D721Med (cell line): ENCODE measurements around the gene MAP3K8.

Experiments used
- DNase-seq: peaks from one replicate; pipeline ENCODE4 v3.0.0; 2011; ENCODE audit warnings: low spot score; ENCODE audit not compliant: insufficient read length
- FAIRE-seq: peaks from 2 replicates; lab custom pipeline; 2011; peaks lifted over from hg19 to GRCh38; lab: Jason Lieb, UNC
- TF ChIP-seq, protein P1 (sequence below): IDR thresholded peaks from 2 replicates; pipeline ENCODE4 v1.5.1; 2012; ENCODE audit warnings: mild to moderate bottlenecking, control low read depth; ENCODE audit not compliant: insufficient read depth; ENCODE audit errors: missing control alignments

The MAP3K8 gene

DNA sequence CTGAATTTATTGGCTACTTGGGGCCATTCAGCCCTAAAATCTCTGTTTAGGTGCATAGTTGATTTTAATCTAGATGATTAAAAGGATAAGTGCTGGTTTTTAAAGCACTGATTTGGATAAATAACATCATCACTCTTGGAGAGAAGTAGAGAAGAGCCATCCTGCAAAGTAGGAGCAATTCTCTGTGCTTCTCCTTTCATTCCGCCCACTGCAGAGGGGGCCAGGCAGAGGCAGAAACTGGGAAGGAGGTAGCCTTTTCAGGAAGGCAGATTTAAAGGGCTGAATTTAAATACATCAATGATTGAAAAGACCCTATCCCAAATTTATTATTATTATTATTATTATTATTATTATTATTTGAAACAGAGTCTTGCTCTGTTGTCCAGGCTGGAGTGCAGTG is 14.1 kb downstream of the MAP3K8 start:
- DNase-seq (no peak), FAIRE-seq (no peak)
- TF ChIP-seq, protein P1, sequence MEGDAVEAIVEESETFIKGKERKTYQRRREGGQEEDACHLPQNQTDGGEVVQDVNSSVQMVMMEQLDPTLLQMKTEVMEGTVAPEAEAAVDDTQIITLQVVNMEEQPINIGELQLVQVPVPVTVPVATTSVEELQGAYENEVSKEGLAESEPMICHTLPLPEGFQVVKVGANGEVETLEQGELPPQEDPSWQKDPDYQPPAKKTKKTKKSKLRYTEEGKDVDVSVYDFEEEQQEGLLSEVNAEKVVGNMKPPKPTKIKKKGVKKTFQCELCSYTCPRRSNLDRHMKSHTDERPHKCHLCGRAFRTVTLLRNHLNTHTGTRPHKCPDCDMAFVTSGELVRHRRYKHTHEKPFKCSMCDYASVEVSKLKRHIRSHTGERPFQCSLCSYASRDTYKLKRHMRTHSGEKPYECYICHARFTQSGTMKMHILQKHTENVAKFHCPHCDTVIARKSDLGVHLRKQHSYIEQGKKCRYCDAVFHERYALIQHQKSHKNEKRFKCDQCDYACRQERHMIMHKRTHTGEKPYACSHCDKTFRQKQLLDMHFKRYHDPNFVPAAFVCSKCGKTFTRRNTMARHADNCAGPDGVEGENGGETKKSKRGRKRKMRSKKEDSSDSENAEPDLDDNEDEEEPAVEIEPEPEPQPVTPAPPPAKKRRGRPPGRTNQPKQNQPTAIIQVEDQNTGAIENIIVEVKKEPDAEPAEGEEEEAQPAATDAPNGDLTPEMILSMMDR = no peak

GRCh38 chr10:30453764-30454527 is 20.0 kb downstream of the MAP3K8 start:
- TF ChIP-seq, protein P1 = no peak
- FAIRE-seq = no peak
- no peak for DNase-seq

- FAIRE-seq (no peak), DNase-seq (no peak)
- TF ChIP-seq, protein P1 = no peak
Observed at GRCh38 chr10:30454744-30455510, 20.9 kb downstream of the MAP3K8 start.

GRCh38 chr10:30455816-30456215 is 21.8 kb downstream of the MAP3K8 start:
- DNase-seq = no peak
- no peak for FAIRE-seq
- TF ChIP-seq, protein P1 = no peak

- FAIRE-seq = no peak
- DNase-seq = no peak
Observed at GRCh38 chr10:30456266-30456665, 22.3 kb downstream of the MAP3K8 start.

DNA sequence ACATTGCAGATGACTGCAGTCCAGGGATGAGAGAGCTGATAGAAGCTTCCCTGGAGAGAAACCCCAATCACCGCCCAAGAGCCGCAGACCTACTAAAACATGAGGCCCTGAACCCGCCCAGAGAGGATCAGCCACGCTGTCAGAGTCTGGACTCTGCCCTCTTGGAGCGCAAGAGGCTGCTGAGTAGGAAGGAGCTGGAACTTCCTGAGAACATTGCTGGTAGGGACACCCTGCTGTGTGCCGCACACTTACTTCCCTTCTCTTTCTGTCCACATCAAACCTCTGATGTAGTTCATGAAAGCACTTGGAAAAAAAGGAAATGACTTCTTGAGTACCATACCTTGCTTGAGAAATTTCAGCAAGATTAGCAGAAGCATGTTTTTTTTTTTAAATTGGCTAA is 25.3 kb downstream of the MAP3K8 start:
- TF ChIP-seq, protein P1 = no peak
- no peak for DNase-seq
- FAIRE-seq = no peak

More at GRCh38 chr10:30456266-30456665, 22.3 kb downstream of the MAP3K8 start:
- TF ChIP-seq, protein P1 = no peak
